LNCaP clone FGC (cell line): ENCODE measurements around the gene SLC6A9.

Experiments
- DNase-seq: peaks from one replicate; pipeline ENCODE4 v3.0.0-alpha.2; 2011; ENCODE audit warnings: low read depth
- H3K4me3 ChIP-seq: 2 replicates; pipeline ENCODE4 v1.5.1; 2011; ENCODE audit warnings: mild to moderate bottlenecking, low read depth, low read length, control low read depth
- TF ChIP-seq, protein P1 (sequence below): IDR thresholded peaks from 2 replicates; pipeline ENCODE4 v1.5.1; 2012; ENCODE audit warnings: mild to moderate bottlenecking; ENCODE audit not compliant: control insufficient read depth, insufficient read depth; ENCODE audit errors: extremely low read depth

The SLC6A9 gene

DNA sequence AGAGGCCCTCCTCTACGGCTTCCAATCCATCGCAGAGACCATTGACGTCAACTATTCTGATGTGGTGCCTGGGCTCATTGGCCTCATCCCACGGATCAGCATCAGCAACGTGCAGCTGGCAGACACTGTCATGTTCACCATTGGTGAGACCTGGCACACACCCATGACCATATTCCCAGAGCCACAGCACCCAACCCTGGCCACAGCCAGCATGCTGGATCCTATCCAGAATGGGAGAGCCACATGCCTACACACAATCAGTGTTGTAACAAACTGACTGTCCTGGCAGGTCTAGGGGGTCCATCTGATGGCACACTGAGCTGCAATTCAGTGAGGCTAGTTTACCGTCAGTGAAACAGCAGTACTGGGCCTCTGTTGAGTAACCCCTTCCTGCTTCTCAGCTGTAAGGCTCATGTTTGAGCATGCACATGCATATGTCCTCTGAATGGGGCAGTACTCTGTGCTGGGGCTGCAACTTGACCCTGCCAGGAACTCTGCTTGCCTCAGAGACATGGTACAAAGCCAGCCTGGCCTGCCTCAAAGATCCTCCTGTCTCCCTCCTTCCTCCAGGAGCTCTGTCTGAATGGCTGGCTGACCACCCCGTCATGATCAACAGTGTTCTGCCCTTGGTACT lies 73.7 kb downstream of the SLC6A9 start:
- TF ChIP-seq, protein P1, sequence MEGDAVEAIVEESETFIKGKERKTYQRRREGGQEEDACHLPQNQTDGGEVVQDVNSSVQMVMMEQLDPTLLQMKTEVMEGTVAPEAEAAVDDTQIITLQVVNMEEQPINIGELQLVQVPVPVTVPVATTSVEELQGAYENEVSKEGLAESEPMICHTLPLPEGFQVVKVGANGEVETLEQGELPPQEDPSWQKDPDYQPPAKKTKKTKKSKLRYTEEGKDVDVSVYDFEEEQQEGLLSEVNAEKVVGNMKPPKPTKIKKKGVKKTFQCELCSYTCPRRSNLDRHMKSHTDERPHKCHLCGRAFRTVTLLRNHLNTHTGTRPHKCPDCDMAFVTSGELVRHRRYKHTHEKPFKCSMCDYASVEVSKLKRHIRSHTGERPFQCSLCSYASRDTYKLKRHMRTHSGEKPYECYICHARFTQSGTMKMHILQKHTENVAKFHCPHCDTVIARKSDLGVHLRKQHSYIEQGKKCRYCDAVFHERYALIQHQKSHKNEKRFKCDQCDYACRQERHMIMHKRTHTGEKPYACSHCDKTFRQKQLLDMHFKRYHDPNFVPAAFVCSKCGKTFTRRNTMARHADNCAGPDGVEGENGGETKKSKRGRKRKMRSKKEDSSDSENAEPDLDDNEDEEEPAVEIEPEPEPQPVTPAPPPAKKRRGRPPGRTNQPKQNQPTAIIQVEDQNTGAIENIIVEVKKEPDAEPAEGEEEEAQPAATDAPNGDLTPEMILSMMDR = no peak
- no peak for DNase-seq
- no peak overlapping the region for H3K4me3 ChIP-seq

DNA sequence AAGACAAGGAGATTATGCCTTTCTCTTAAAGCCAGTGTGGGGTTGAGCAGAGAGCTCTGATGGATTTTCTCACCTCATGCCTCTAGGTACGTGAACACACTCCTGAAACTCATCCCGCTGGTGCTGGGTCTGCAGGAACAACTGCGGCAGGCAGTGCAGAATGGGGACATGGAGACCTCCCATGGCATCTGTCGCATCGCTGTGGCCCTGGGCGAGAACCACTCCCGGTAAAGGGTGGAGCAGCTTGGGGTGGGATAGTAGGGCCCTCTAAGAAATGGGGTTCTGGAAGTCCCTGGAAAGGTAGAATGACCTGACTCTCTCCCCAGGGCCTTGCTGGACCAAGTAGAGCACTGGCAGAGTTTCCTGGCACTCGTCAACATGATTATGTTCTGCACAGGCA lies 75.0 kb downstream of the SLC6A9 start:
- no peak overlapping the region for H3K4me3 ChIP-seq
- no peak for DNase-seq
- TF ChIP-seq, protein P1 = no peak

DNA sequence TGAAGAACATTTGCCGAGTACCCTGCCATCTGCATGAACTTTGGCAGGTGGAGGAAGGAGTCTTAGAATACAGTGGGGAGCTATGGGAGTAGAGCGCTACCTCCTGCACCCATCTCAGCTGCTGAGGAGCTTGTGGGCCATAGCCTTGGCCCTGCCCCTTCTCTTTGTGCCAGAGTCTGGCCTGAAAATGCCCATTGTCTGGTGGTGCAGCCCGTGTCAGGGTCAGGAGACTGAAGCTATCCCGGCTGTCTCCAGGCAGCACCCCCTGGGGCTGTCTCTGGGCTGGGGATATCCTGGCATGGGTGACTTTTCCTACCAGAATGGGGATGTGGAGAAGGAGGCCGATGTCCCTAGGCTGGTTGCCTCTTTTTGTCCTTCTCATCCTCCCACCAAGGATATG lies 77.2 kb downstream of the SLC6A9 start:
- no peak overlapping the region for H3K4me3 ChIP-seq
- TF ChIP-seq, protein P1 = no peak

DNA sequence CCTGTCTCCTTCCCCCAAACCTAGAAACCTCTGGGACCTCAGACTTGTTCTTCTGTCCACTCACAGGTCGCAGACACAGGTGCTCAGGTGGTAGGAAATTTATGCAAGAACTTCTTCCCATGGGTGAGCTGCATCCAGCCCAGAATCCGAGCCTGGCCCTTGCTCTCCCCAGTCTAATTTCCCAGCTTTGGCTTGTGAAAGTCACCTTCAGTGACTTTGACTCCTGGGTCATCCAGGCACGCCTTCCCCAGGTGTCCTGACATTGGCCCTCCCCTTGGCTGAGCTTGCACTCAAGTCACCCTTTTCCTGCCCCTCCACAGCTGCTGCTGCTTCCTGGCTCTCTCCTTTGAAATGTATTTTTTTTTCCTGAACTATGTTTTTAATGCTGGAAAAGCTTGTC lies 77.9 kb downstream of the SLC6A9 start:
- DNase-seq = no peak
- TF ChIP-seq, protein P1 = no peak
- H3K4me3 ChIP-seq = no peak overlapping the region

More for the DNA sequence above, 77.2 kb downstream of the SLC6A9 start:
- no peak for DNase-seq

DNA sequence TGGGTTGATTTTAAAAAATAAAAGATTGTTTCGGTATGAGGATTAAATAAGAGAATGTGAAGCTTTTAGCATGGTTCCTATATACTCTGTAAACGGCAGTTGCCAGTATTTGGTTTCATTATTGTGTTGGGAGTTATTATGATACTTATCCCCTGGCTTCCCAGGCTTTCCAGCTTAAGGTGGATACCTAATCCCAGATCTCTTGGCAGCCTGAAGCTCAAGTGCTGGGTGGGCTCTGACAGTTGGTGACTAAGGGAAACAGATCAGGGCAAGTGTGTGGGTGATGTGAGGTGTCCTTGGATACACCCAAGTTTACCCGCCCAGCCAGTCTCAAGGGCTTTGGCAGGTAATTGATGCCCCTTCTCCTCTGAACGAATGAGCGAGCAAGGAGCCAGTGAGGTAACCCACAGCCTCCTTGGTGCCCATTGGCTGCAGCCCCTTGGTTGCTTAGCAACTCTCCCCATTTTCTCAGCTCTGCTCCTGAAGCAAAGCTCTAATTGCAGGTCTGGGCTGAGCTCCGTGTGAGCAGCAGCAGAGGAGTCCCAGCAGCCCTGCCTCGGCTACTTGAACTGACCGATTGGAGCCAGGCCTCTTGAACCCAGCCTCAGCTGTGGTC lies 78.4 kb downstream of the SLC6A9 start:
- TF ChIP-seq, protein P1 = no peak
- H3K4me3 ChIP-seq = no peak overlapping the region
- DNase-seq = no peak

DNA sequence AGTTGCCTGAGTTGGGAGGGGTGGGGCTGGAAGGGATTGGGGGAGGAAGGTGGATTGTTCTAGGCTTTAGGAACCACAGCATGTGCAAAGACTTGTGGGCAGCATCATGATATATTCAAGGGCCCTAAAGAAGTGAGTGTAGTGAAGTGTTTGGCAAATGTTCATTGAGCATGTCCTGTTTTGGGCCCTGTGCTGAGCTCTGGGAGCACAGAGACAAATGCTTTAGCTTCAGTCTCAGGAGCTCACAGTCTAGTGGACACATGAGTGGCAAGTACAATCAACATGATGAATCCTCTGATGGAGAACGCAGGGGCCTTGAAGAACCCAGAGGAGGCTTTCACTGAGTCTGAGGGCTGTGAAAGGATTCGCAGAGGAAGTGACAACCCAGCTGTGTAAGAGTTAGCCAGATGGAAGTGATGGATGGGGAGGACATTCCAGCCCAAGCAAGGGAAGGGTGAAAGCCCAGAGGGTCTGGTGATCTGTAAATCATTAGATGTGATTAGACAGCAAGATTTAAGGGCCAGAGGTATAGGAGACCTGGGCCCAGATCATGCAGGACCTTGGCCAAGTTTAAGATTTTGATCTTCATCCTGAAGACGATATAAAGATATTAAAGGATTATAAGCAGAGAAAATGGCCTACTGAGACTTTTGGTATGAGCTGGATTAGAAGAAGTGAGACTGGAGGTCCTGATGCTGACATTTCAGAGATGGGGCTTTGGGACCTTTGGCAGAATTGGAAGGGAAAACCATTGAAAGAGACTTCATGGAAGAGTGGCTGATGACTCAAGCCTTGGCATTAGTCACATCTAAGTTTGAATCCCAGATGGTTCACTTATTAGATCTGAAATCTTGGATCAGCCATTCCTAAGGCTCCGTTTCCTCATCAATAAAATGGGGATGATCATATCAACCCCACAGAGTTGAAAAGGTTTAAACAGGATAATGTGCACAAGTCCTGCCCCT lies 80.0 kb downstream of the SLC6A9 start:
- TF ChIP-seq, protein P1 = no peak
- DNase-seq = no peak
- H3K4me3 ChIP-seq = no peak overlapping the region
